Activated CD8-positive, alpha-beta memory T cell treated with anti-CD3 and anti-CD28 coated beads for 36 hours (primary cell): Measurements from ENCODE around the gene RAD21L1. TPM values are rescaled to one million over a fixed set of nuclear protein-coding genes. Genes with fewer than 3 reads are reported as not detected.

Source experiments
- CTCF ChIA-PET: fragments of 350-600 bp; sonication (Branson Sonifier 250); formaldehyde crosslinking; loops from one replicate; lab custom pipeline; 2021; ENCODE audit warnings: antibody characterized with exemption; lab: Charles Lee
- POLR2A ChIA-PET: fragments of 350-600 bp; sonication (Branson Sonifier 250); formaldehyde crosslinking; loops from one replicate; lab custom pipeline; 2021; ENCODE audit warnings: antibody characterized with exemption; lab: Charles Lee
- total RNA-seq, 2 experiments: library from RNA; stranded (reverse); gene quantifications; one replicate each; pipeline ENCODE4 v1.2.3, GENCODE V29; 2021

The RAD21L1 gene
- total RNA-seq, 2 experiments from 2014 or later, result not detected

DNA sequence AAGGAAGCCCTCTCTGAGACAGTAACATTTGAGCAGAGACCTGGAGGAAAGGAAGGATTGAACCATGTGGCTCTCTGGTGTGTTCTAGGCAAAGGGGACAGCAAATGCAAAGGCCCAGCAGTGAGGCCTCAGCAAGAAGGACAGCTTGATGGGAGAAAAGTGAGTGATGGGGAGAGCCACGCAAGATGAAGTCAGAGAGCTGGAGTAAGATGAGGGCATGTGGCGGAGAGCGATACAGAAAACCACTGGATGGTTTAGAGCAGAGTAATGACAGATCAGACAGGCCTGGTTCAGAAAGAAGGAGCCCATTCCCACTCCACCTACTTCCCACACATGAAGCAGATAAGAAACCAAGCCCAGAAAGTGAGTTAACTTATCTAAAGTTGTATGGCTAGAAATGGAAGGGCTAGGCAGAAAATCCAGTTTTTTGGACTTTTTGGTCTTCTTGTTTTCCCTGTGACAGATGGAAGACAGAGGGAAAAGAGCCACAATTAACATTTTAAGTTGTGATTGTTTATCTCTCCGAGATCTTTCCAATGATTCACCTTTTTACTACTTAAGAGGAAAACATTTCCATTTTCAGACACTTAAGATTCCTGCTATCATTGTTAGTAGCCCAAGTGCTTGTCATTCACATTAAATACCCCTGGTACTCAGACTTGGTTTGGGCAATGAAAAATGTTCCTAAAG is 39.5 kb downstream of the RAD21L1 start:
- ChIA-PET CTCF (interaction anchor here (1.2 to 1.5 kb wide), 2 partner anchors 16 to 203 kb away, joined by 3 read pairs; no protein-coding TSS in a partner anchor), POLR2A (interaction anchor here (0.6 kb wide), 1 partner anchor 144 kb away, joined by 4 read pairs; no protein-coding TSS in a partner anchor)

DNA sequence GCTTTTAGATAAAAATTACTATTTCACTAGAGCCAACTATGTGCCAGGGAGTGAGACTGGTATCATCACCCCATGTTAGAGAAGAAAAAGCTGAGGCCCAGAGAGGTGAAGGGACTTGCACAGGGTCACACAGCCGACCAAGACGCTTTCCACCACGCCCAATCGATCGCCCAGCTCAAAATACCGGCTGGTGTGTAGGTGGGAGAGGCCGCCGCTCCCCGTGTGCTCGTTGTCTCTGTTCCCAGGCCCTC is 40.0 kb downstream of the RAD21L1 start:
- ChIA-PET POLR2A (interaction anchor here (0.6 kb wide), 1 partner anchor 145 kb away, joined by 4 read pairs; no protein-coding TSS in a partner anchor), CTCF (interaction anchor here (0.6 to 1.5 kb wide), 4 partner anchors 15 to 203 kb away, joined by 3 to 4 read pairs (median 3); no protein-coding TSS in a partner anchor)

GRCh38 chr20:1266167-1266973 is 40.5 kb downstream of the RAD21L1 start, which contains the start of gene SNPH:
Gene SNPH, plus strand, starts transcription at chr20:1266294. Its CDS starts 29,946 bp downstream, at chr20:1296240.
- ChIA-PET CTCF (interaction anchor here (0.6 to 1.5 kb wide), 5 partner anchors 11 to 202 kb away, joined by 3 to 4 read pairs (median 3); no protein-coding TSS in a partner anchor), POLR2A (interaction anchor here (0.6 to 0.7 kb wide), 3 partner anchors 12 to 145 kb away, joined by 4 to 5 read pairs (median 4); no protein-coding TSS in a partner anchor)

DNA sequence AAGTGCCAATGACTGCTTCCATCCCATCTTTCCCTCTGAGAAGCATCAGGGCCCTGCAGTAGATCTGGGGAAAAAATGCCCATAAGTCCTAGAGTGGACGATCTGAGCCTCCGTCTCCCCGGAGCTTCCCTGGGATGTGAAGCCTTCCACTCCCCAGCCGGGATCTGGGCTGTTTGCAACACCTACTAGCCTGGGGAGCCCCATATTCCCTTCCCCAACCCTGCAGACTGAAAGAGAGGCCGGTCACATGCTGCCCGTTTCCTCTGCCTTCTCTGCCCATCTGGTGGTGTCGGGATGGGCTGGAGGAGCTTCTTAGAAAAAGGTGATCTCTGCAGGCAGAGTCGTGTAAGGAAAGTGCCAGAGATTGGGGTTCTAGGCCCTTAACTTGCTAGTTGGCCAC is 41.3 kb downstream of the RAD21L1 start:
- POLR2A ChIA-PET, result interaction anchor here (0.7 kb wide), 2 partner anchors 12 to 112 kb away, joined by 4 to 5 read pairs; no protein-coding TSS in a partner anchor
- CTCF ChIA-PET, result interaction anchor here (0.8 to 1.5 kb wide), 3 partner anchors 12 to 18 kb away, joined by 3 to 4 read pairs (median 3); no protein-coding TSS in a partner anchor

- ChIA-PET POLR2A (no interaction called here), CTCF (no interaction called here)
Measured at GRCh38 chr20:1267809-1268374, 42.0 kb downstream of the RAD21L1 start.

DNA sequence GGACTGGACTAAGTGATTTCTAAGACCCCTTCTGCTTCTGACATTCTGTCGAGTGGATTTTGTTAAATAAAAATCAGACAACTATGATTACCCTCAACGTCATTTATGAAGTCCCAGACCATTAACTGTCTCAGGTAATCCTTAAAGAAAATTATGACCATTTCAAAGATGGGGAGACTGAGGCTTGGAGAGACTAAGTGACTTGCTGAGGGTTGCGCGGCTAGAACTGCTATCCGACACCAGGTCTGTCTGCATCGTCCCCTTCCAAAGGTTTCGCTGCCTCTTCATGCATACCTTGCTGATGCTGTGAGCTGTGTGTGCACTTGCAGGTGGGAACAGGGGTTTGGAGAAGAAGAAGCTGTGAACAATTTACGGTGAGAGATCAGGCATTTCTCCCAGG is 43.4 kb downstream of the RAD21L1 start:
- ChIA-PET POLR2A (no interaction called here), CTCF (no interaction called here)

GRCh38 chr20:1269850-1270249 is 44.0 kb downstream of the RAD21L1 start:
- ChIA-PET CTCF (no interaction called here), POLR2A (interaction anchor here (0.6 kb wide), 1 partner anchor 13 kb away, joined by 4 read pairs; no protein-coding TSS in a partner anchor)

DNA sequence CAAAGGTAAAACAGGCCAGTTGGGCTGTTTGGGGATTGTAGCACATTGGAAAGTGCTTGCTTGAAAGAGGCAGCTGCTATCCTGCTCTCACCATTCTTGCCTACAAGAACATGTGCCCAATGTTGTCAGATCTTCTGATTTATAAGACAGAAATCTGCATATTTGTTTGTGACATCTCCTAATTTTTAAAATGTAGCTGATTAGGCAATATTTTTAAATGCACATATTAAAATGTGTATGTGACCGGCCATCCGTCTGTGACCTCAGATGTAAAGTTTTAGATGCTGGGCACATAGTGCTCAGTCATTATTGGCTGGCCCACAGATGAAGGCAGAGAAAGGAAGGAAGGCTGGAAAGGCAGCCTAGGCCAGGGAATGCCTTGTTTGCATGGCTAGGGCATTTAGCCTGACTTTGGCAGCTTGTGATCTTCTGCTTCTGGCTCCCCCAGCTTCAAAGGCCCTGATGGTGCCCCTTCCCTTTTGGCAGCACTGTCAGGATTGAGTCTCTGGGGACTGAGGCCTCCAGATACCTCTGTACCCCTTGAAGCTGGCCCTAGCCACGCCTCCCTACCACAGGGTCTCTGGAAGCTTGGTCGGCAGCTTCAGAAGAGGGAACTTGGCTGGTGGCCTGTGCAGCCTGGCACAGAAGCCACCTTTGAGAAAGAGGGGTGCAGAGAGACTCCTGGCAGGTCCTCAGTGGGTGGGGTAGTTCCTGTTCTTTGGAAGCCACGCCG is 46.7 kb downstream of the RAD21L1 start:
- CTCF ChIA-PET, result no interaction called here
- POLR2A ChIA-PET, result no interaction called here

GRCh38 chr20:1273366-1273765 is 47.5 kb downstream of the RAD21L1 start:
- POLR2A ChIA-PET, result no interaction called here
- CTCF ChIA-PET, result no interaction called here

DNA sequence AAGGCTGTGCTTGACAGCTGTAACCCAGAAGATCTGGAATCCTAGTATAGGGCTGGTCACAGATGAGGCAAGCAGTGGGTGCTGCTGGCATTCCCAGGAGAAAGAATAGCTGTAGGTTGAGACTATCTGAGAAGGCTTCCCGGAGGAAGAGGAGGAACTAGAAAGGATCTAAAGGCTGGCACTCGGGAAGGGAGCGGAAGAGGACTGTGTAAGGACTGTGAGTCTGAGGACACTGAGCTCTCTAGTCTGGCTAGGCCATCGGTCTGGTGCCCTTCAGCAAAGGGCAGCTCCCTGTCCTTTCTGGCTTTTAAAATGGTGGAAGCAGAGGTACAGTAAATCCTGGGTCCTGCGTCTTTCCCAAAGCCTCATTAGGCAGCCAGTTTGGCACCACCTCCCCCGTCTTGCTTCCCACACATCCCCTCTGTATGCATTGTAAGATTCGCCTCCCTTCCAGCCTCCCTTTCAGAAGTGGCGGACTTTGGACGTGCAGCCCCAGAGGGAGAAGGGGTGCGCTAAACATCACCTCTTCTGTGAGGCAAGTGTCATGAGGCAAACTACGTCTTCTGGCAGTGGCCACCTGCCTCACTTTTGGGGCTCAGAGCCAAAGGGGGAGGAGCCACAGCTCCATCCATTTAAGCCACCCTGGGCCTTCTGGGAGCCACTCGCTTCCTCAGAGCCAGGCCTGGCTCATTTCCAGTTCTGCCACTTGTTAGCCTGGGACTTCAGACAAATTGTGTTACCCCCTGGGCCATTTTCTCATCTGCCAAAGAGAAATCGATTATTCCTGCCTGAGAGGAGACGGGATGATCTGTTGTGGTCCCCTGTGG is 48.9 kb downstream of the RAD21L1 start:
- POLR2A ChIA-PET, result no interaction called here
- CTCF ChIA-PET, result no interaction called here

DNA sequence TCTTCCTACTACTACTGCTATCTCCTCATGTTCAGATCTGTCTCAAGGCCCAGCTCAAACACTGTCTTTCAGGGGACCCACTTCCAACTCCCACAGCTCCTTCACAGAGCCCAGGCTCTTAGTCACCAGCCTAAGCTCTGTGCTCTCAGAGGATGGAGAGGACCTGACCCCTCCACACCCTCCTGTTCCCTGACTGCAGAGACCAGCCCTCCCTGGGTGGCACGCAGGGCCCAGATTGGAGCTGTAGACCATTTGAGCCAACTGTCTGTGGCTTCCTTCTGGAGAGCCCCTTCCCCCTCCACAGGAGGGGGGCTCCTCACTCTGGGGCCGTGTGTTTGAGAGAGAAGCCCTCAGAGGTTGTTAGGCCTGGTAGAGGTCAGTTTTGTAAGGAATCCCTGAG is 50.1 kb downstream of the RAD21L1 start:
- POLR2A ChIA-PET, result no interaction called here
- CTCF ChIA-PET, result interaction anchor here (1.0 kb wide), 1 partner anchor 27 kb away, joined by 3 read pairs; no protein-coding TSS in a partner anchor

- ChIA-PET POLR2A (no interaction called here), CTCF (no interaction called here)
Measured at GRCh38 chr20:1277529-1278322, 51.9 kb downstream of the RAD21L1 start.

- ChIA-PET CTCF (no interaction called here), POLR2A (no interaction called here)
Measured at GRCh38 chr20:1278993-1279392, 53.1 kb downstream of the RAD21L1 start.

- ChIA-PET POLR2A (no interaction called here), CTCF (interaction anchor here (1.5 kb wide), 1 partner anchor 14 kb away, joined by 3 read pairs; the partner anchor contains the start of gene SNPH)
Measured at GRCh38 chr20:1280195-1281102, 54.6 kb downstream of the RAD21L1 start.

DNA sequence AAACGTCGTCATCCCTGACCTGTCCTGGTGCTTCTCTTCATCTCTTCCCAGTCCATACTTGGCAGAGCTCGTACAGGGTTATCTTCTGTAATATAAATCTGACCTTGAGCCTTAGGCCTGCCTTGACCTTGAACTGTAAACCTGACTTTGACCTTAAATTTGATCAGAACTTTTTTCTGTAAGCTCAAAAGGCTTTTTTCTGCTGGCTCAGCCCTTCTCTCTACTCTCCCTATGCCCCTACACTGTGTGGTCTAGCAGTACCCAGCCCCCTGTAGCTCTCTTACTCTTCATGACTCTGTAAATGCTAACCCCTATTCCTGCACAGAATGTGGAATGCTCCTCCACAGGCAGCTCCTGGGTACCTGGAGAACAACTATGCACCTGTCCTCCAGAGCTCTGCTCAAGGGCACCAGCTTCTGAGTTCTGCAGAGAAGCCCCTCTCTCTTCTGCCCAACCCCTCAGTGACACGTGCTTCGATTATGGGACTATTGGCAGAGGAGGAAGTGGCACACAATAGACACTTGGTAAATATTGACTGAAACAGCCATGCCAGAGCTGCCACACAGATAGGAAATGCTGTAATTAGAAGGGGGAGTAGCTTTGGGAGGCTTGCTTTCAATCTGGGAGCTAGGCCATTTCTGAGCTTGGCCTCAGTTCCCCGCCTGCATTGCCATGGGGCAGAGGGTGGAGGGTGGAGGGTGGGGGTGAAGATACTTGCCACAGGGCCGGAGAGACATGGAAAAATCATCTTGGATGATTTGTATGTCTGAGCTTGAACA is 55.6 kb downstream of the RAD21L1 start:
- ChIA-PET CTCF (interaction anchor here (1.5 kb wide), 1 partner anchor 15 kb away, joined by 3 read pairs; the partner anchor contains the start of gene SNPH), POLR2A (no interaction called here)
